IMR-90 (cell line): ENCODE results near the gene NR2C2. TPM values are rescaled to one million over a fixed set of nuclear protein-coding genes. Genes with fewer than 3 reads are reported as not detected.

Source experiments
- ATAC-seq: fragments of 200-7000 bp; cut with Tn5 transposase; 2 replicates; pipeline ENCODE4 v1.9.1; 2020; ENCODE audit warnings: low read depth, mild to moderate bottlenecking, moderate library complexity
- BruUV-seq: library from RNA; stranded (reverse); fragments of 400-500 nt; replicated peaks from 2 replicates; lab custom pipeline; 2021; lab: Mats Ljungman, UMichigan
- CTCF ChIA-PET: fragments of 300-600 bp; formaldehyde crosslinking; extraction: SDS; loops from one replicate; lab custom pipeline; 2021; ENCODE audit warnings: antibody characterized with exemption; lab: Yijun Ruan, JAX
- POLR2A ChIA-PET: fragments of 300-600 bp; sonication (Branson Sonifier 250); formaldehyde crosslinking; loops from one replicate; lab custom pipeline; 2022; ENCODE audit warnings: antibody characterized with exemption; ENCODE audit not compliant: unreplicated experiment; lab: Charles Lee
- DNase-seq: peaks from one replicate; pipeline ENCODE4 v3.0.0; 2013
- H2AFZ ChIP-seq: replicated peaks from 2 replicates; pipeline ENCODE3; 2013; ENCODE audit warnings: low read length, mild to moderate bottlenecking; ENCODE audit not compliant: poor library complexity
- H2AK5ac ChIP-seq: 2 replicates; pipeline ENCODE4 v1.6.1; 2013; ENCODE audit warnings: low read depth, low read length, inconsistent platforms
- H2AK9ac ChIP-seq: replicated peaks from 2 replicates; pipeline ENCODE3; 2013; ENCODE audit warnings: mild to moderate bottlenecking, low read depth, low read length, moderate library complexity; ENCODE audit not compliant: poor library complexity
- H2BK120ac ChIP-seq: 2 replicates; pipeline ENCODE4 v1.6.1; 2013; ENCODE audit warnings: low read depth, low read length, inconsistent platforms
- H2BK15ac ChIP-seq: 3 replicates; pipeline ENCODE4 v1.6.1; 2013; ENCODE audit warnings: low read depth, low read length, inconsistent platforms
- H2BK20ac ChIP-seq: 2 replicates; pipeline ENCODE4 v1.6.1; 2013; ENCODE audit warnings: low read depth, mild to moderate bottlenecking, inconsistent platforms, low read length, moderate library complexity
- H2BK5ac ChIP-seq: 2 replicates; pipeline ENCODE4 v1.6.1; 2013; ENCODE audit warnings: mild to moderate bottlenecking, low read depth, low read length, inconsistent platforms; ENCODE audit not compliant: poor library complexity, severe bottlenecking
- H3K14ac ChIP-seq: replicated peaks from 2 replicates; pipeline ENCODE4 v1.6.1; 2013; ENCODE audit warnings: low read depth, low read length, inconsistent platforms
- H3K18ac ChIP-seq: 2 replicates; pipeline ENCODE4 v1.6.1; 2013; ENCODE audit warnings: low read depth, low read length, control low read depth
- H3K23ac ChIP-seq: 2 replicates; pipeline ENCODE4 v1.6.1; 2013; ENCODE audit warnings: low read depth, low read length, inconsistent platforms
- H3K27ac ChIP-seq: 2 replicates; pipeline ENCODE4 v1.5.1; 2013; ENCODE audit warnings: mild to moderate bottlenecking, control low read depth, low read length; ENCODE audit not compliant: insufficient read depth
- H3K27me3 ChIP-seq: 2 replicates; pipeline ENCODE4 v1.6.1; 2013; ENCODE audit warnings: low read length; ENCODE audit not compliant: control insufficient read depth, insufficient read depth
- H3K36me3 ChIP-seq: 2 replicates; pipeline ENCODE4 v1.6.1; 2013; ENCODE audit warnings: low read length, mixed read lengths; ENCODE audit not compliant: control insufficient read depth, insufficient read depth
- H3K4ac ChIP-seq: 2 replicates; pipeline ENCODE4 v1.6.1; 2013; ENCODE audit warnings: low read depth, low read length, inconsistent platforms
- H3K4me1 ChIP-seq: 2 replicates; pipeline ENCODE4 v1.6.1; 2013; ENCODE audit warnings: low read length, mixed read lengths; ENCODE audit not compliant: control insufficient read depth, insufficient read depth
- H3K4me2 ChIP-seq: 2 replicates; pipeline ENCODE4 v1.6.1; 2013; ENCODE audit warnings: low read depth, mild to moderate bottlenecking, control low read depth, low read length, moderate library complexity
- H3K4me3 ChIP-seq: 2 replicates; pipeline ENCODE4 v1.5.1; 2013; ENCODE audit warnings: low read depth, mild to moderate bottlenecking, control low read depth, low read length, moderate library complexity; ENCODE audit not compliant: insufficient read depth
- H3K56ac ChIP-seq: 2 replicates; pipeline ENCODE4 v1.6.1; 2013; ENCODE audit warnings: low read length, inconsistent platforms; ENCODE audit not compliant: insufficient read depth; ENCODE audit errors: extremely low read depth
- H3K79me1 ChIP-seq, 2 experiments: 2 replicates each; pipeline ENCODE4 v1.6.1; 2013; ENCODE audit warnings: low read length in 2 of 2, inconsistent platforms in 1 of 2, low read depth in 1 of 2
- H3K9ac ChIP-seq: 2 replicates; pipeline ENCODE4 v1.6.1; 2013; ENCODE audit warnings: low read depth, low read length, control low read depth
- H3K9me1 ChIP-seq: 2 replicates; pipeline ENCODE4 v1.6.1; 2013; ENCODE audit warnings: low read length, inconsistent platforms; ENCODE audit not compliant: insufficient read depth
- H3K9me3 ChIP-seq: 2 replicates; pipeline ENCODE4 v1.6.1; 2013; ENCODE audit warnings: low read length; ENCODE audit not compliant: control insufficient read depth, insufficient read depth
- H4K20me1 ChIP-seq: 2 replicates; pipeline ENCODE4 v1.6.1; 2013; ENCODE audit warnings: low read length, inconsistent platforms; ENCODE audit not compliant: insufficient read depth
- H4K5ac ChIP-seq: 2 replicates; pipeline ENCODE4 v1.6.1; 2013; ENCODE audit warnings: mild to moderate bottlenecking, low read depth, low read length, control low read depth
- H4K8ac ChIP-seq, 2 experiments: 2 replicates each; pipeline ENCODE4 v1.6.1; 2013; ENCODE audit warnings: low read depth in 2 of 2, low read length in 2 of 2, control low read depth in 1 of 2, inconsistent platforms in 1 of 2
- H4K91ac ChIP-seq: 2 replicates; pipeline ENCODE4 v1.6.1; 2013; ENCODE audit warnings: low read depth, low read length, inconsistent platforms; ENCODE audit not compliant: insufficient read depth
- BHLHE40 ChIP-seq: fragments of 150-350 bp; IDR thresholded peaks from 2 replicates; pipeline ENCODE4 v1.6.1; 2016; ENCODE audit warnings: mild to moderate bottlenecking, low read depth, low read length
- CEBPB ChIP-seq: IDR thresholded peaks from 2 replicates; pipeline ENCODE4 v1.6.1; 2012; ENCODE audit warnings: low read depth, low read length, improper control_type of control experiment
- CHD1 ChIP-seq: IDR thresholded peaks from 2 replicates; pipeline ENCODE4 v1.6.1; 2012; ENCODE audit warnings: low read depth, low read length, improper control_type of control experiment
- FOS ChIP-seq: fragments of 150-350 bp; IDR thresholded peaks from 2 replicates; pipeline ENCODE4 v1.6.1; 2016; ENCODE audit warnings: low read depth, low read length
- MAFK ChIP-seq: IDR thresholded peaks from 2 replicates; pipeline ENCODE4 v1.6.1; 2012; ENCODE audit warnings: low read depth, low read length, improper control_type of control experiment
- MAZ ChIP-seq: IDR thresholded peaks from 2 replicates; pipeline ENCODE4 v1.6.1; 2012; ENCODE audit warnings: low read depth, mild to moderate bottlenecking, low read length, improper control_type of control experiment, moderate library complexity, borderline replicate concordance
- MXI1 ChIP-seq: IDR thresholded peaks from 2 replicates; pipeline ENCODE4 v1.6.1; 2012; ENCODE audit warnings: low read depth, mild to moderate bottlenecking, low read length, moderate library complexity, borderline replicate concordance
- NFE2L2 ChIP-seq: fragments of 150-350 bp; IDR thresholded peaks from 2 replicates; pipeline ENCODE4 v1.6.1; 2016; ENCODE audit warnings: low read depth, mild to moderate bottlenecking, low read length
- RAD21 ChIP-seq: IDR thresholded peaks from 2 replicates; pipeline ENCODE4 v1.6.1; 2012; ENCODE audit warnings: low read length, improper control_type of control experiment
- RFX5 ChIP-seq: IDR thresholded peaks from 2 replicates; pipeline ENCODE4 v1.8.0; 2012; ENCODE audit warnings: low read depth, mild to moderate bottlenecking, low read length, moderate library complexity
- SMC3 ChIP-seq: fragments of 150-350 bp; IDR thresholded peaks from 2 replicates; pipeline ENCODE4 v1.6.1; 2016; ENCODE audit warnings: low read depth, mild to moderate bottlenecking, antibody characterized with exemption, low read length, moderate library complexity
- WGBS, 2 experiments: methylation state at CpG; one replicate each; pipeline versions ENCODE4 v1.1.5 to v1.1.7; 2013; ENCODE audit warnings: missing lambda C conversion rate in 2 of 2; ENCODE audit not compliant: insufficient read length in 1 of 2; ENCODE audit errors: extremely low coverage in 2 of 2; 5-methylcytosine and 5-hydroxymethylcytosine counted together
- dilution Hi-C: fragments of 300-500 bp; cut with HindIII; formaldehyde crosslinking; loops from one replicate; pipeline ENCODE4 v1.14.3; 2018; ENCODE audit warnings: low sequenced_read_pairs; ENCODE audit not compliant: unreplicated experiment
- in situ Hi-C: fragments of 300-500 bp; cut with MboI; formaldehyde crosslinking; loops from 3 replicates; pipeline ENCODE4 v1.14.3; 2019; ENCODE audit warnings: low sequenced_read_pairs, inconsistent platforms, mixed read lengths
- intact Hi-C: fragments of 100-400 bp; cut with micrococcal nuclease; formaldehyde crosslinking; loops from 2 replicates; pipeline ENCODE4 v1.10.0; 2022
- polyA plus RNA-seq, 3 experiments: library from polyadenylated mRNA; depleted of rRNA; stranded (reverse); fragments of >200 nt; gene quantifications; 2 replicates each; pipeline ENCODE4 v1.2.3, GENCODE V29; 2012; ENCODE audit warnings: low replicate concordance in 1 of 3
- total RNA-seq: library from RNA; depleted of rRNA; stranded (reverse); fragments of >200 nt; gene quantifications from 2 replicates; pipeline ENCODE4 v1.2.3, GENCODE V29; 2012

Gene NR2C2
- total and polyA plus RNA-seq, 2 of the 4 experiments (the other 2 are of a cell fraction) = 10.4 to 13.8 TPM

DNA sequence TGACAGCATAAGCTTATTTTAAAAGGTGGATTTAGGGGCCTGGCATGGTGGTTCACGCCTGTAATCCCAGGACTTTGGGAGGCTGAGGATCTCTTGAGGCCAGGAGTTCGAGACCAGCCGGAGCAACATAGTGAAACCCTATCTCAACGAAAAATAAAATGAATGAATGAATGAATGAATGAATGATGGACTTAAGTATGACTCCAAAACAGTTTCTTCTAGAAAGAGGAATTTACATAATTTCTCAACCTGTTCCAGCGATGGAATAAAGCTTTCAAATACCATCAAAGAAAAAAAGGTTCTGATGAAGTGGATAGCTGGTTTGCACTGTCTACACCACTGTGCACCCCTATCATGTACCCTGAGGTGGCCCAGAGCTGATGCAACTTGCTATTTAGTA, 20.1 kb upstream of the NR2C2 start:
- Histone ChIP-seq H3K56ac (no peak overlapping the region), H3K23ac (no peak overlapping the region), H3K4me3 (no peak overlapping the region), H2AFZ (no peak overlapping the region), H3K4me2 (no peak overlapping the region), H3K9ac (no peak overlapping the region), H3K9me3 (no peaks in the 10 kb centered on the region), H4K91ac (no peak overlapping the region), H2BK15ac (no peak overlapping the region), H2AK9ac (no peak overlapping the region), H2BK20ac (no peak overlapping the region), H3K36me3 (no peaks in the 10 kb centered on the region), H4K5ac (no peak overlapping the region), H2AK5ac (no peak overlapping the region), H4K20me1 (no peaks in the 10 kb centered on the region), H3K79me1 (no peaks in the 10 kb centered on the region), H3K18ac (no peak overlapping the region), H3K14ac (no peak overlapping the region), H3K27ac (no peak overlapping the region), H3K4me1 (no peaks in the 10 kb centered on the region), H3K9me1 (no peaks in the 10 kb centered on the region), H3K27me3 (peaks cover 3% of the 10 kb centered on the region; the same call in 1 of the 2 replicates), H2BK120ac (no peak overlapping the region), H4K8ac (no peak overlapping the region), H3K4ac (no peak overlapping the region), H2BK5ac (no peak overlapping the region)
- dilution Hi-C loops (no loop called here), intact Hi-C loops (loop anchor here (5.0 kb wide), 2 partner anchors 125 to 170 kb away; partner anchors contain the start of gene RBSN), in situ Hi-C loops (loop anchor here (10.0 to 25.0 kb wide), 2 partner anchors 285 to 423 kb away; partner anchors contain the start of gene CAPN7)
- BruUV-seq = no TSS peak
- DNase-seq (no peak), ATAC-seq (no peak)
- TF ChIP-seq SMC3 (no peak), CEBPB (no peak), CHD1 (no peak), RAD21 (no peak), NFE2L2 (no peak), BHLHE40 (no peak), RFX5 (no peak), MXI1 (no peak), MAFK (no peak), MAZ (no peak), FOS (no peak)
- WGBS, 2 experiments = no CpG with 5 or more reads among the region's 5 CpGs
- ChIA-PET POLR2A (no interaction called here), CTCF (no interaction called here)
